Vagina (tissue), 2 donors: ENCODE measurements around the gene RACK1. TPM values are rescaled to one million over a fixed set of nuclear protein-coding genes. Genes with fewer than 3 reads are reported as not detected.

ENCODE experiments used
- DNase-seq, 2 donors: peaks; one replicate each; pipeline ENCODE4 v3.0.0-alpha.2; 2017; ENCODE audit errors: extremely low spot score in 2 of 2
- H3K27ac ChIP-seq: fragments of 200-600 bp; sonication (generic); one replicate; pipeline ENCODE4 v1.5.1; 2019
- H3K27me3 ChIP-seq: fragments of 200-600 bp; sonication (generic); one replicate; pipeline ENCODE4 v1.5.1; 2019
- H3K36me3 ChIP-seq, 2 donors: fragments of 200-600 bp; sonication (generic); one replicate each; pipeline ENCODE4 v1.5.1; 2017 to 2019
- H3K4me1 ChIP-seq: fragments of 200-600 bp; sonication (generic); one replicate; pipeline ENCODE4 v1.5.1; 2019
- H3K4me3 ChIP-seq, 2 donors: fragments of 200-600 bp; sonication (generic); 1 replicate in 1 of 2; 2 replicates in 1 of 2; pipeline ENCODE4 v1.5.1; 2016 to 2019
- H3K9me3 ChIP-seq: fragments of 200-600 bp; sonication (generic); one replicate; pipeline ENCODE4 v1.5.1; 2019
- CTCF ChIP-seq, 3 experiments: fragments of 450-650 bp in 2 of 3; fragments of 200-600 bp in 1 of 3; sonication (generic) in 1 of 3; IDR thresholded peaks; one replicate each; pipeline ENCODE4 v1.5.1; 2017 to 2019; ENCODE audit warnings: antibody characterized with exemption in 3 of 3, mild to moderate bottlenecking in 2 of 3, moderate library complexity in 2 of 3
- POLR2A ChIP-seq, 2 donors: fragments of 450-650 bp; IDR thresholded peaks; one replicate each; pipeline ENCODE4 v1.6.1; 2017; ENCODE audit warnings: antibody characterized with exemption in 2 of 2, mild to moderate bottlenecking in 2 of 2, moderate library complexity in 2 of 2
- POLR2AphosphoS5 ChIP-seq, 2 donors: sonication (generic); formaldehyde crosslinking; IDR thresholded peaks; one replicate each; pipeline ENCODE4 v1.9.0; 2017; ENCODE audit warnings: antibody characterized with exemption in 2 of 2, mild to moderate bottlenecking in 2 of 2, low read depth in 1 of 2; ENCODE audit not compliant: insufficient read depth in 1 of 2
- intact Hi-C: fragments of 100-400 bp; cut with DNase I; formaldehyde crosslinking; loops from one replicate; pipeline ENCODE4 v1.15.1; 2023
- total RNA-seq: library from RNA; depleted of rRNA; stranded (reverse); fragments of >200 nt; gene quantifications from one replicate; pipeline ENCODE4 v1.2.3, GENCODE V29; 2016

The RACK1 gene
- total RNA-seq, 1 donor from 2014 or later = 3,043 TPM

- no peak for DNase-seq
- H3K4me1 ChIP-seq = peaks cover 29% of the 10 kb centered on the region
Observed at GRCh38 chr5:181207214-181207959, 36.3 kb downstream of the RACK1 start.

GRCh38 chr5:181205761-181206649, 37.7 kb downstream of the RACK1 start:
- no peaks in the 10 kb centered on the region for H3K9me3 ChIP-seq
- intact Hi-C loops = no loop called here
- no peak for TF ChIP-seq POLR2A (IDR thresholded peaks at IDR 0.05)
- TF ChIP-seq POLR2AphosphoS5 (IDR thresholded peaks at IDR 0.05; ENCODE audit: insufficient read depth in 1 of 2, low read depth in 1 of 2) = no peak
- TF ChIP-seq CTCF (IDR thresholded peaks at IDR 0.05) = no peak
- no peak for DNase-seq
- H3K4me3 ChIP-seq = peak overlapping the region; percentile 64 to 83
- peaks cover 29% of the 10 kb centered on the region for H3K4me1 ChIP-seq
- peak overlapping the region; percentile 87 for H3K27ac ChIP-seq
- H3K36me3 ChIP-seq = no peaks in the 10 kb centered on the region
- no peaks in the 10 kb centered on the region for H3K27me3 ChIP-seq

More at GRCh38 chr5:181207214-181207959, 36.3 kb downstream of the RACK1 start:
- intact Hi-C loops = no loop called here
- Histone ChIP-seq H3K27me3 (no peaks in the 10 kb centered on the region), H3K9me3 (no peaks in the 10 kb centered on the region), H3K36me3 (no peaks in the 10 kb centered on the region), H3K27ac (peak overlapping the region; percentile 87), H3K4me3 (peak overlapping the region; percentile 64 to 83)
- no peak for TF ChIP-seq POLR2AphosphoS5 (IDR thresholded peaks at IDR 0.05; ENCODE audit: insufficient read depth in 1 of 2, low read depth in 1 of 2)
- no peak for TF ChIP-seq POLR2A (IDR thresholded peaks at IDR 0.05)
- no peak for TF ChIP-seq CTCF (IDR thresholded peaks at IDR 0.05)

- intact Hi-C loops = no loop called here
- no peaks in the 10 kb centered on the region for H3K27me3 ChIP-seq
- H3K36me3 ChIP-seq = no peaks in the 10 kb centered on the region
- H3K4me3 ChIP-seq = peak within 1 kb of the TSS; percentile 64 to 83
- TF ChIP-seq CTCF (IDR thresholded peaks at IDR 0.05) (no peak), POLR2AphosphoS5 (IDR thresholded peaks at IDR 0.05; ENCODE audit: insufficient read depth in 1 of 2, low read depth in 1 of 2) (peak in 1 of 2 donors; percentile 19)
- H3K9me3 ChIP-seq = no peaks in the 10 kb centered on the region
- H3K27ac ChIP-seq = peak within 1 kb of the TSS; percentile 87
- peaks cover 29% of the 10 kb centered on the region for H3K4me1 ChIP-seq
- DNase-seq = no peak
Observed at GRCh38 chr5:181204826-181205760, 38.6 kb downstream of the RACK1 start, which contains the start of gene TRIM7. Gene TRIM7 (minus strand): TSS chr5:181205196. CDS start chr5:181205110, 86 bp downstream.

GRCh38 chr5:181204113-181204825, 39.4 kb downstream of the RACK1 start:
- Histone ChIP-seq H3K27me3 (no peaks in the 10 kb centered on the region), H3K4me3 (peak overlapping the region; percentile 64 to 83), H3K9me3 (no peaks in the 10 kb centered on the region), H3K27ac (peak overlapping the region; percentile 87), H3K36me3 (no peaks in the 10 kb centered on the region), H3K4me1 (peaks cover 29% of the 10 kb centered on the region)
- no peak for DNase-seq
- intact Hi-C loops = no loop called here
- TF ChIP-seq POLR2AphosphoS5 (IDR thresholded peaks at IDR 0.05; ENCODE audit: insufficient read depth in 1 of 2, low read depth in 1 of 2) (no peak), CTCF (IDR thresholded peaks at IDR 0.05) (no peak), POLR2A (IDR thresholded peaks at IDR 0.05) (no peak)
